HepG2 (cell line): ENCODE data around the gene FAM53B.

Experiments used
- CREM ChIP-seq, 2 experiments: sonication (generic) in 1 of 2; formaldehyde crosslinking in 1 of 2; IDR thresholded peaks; 2 replicates each; pipeline versions ENCODE4 v1.4.0 to v1.6.1; 2016 to 2020; ENCODE audit warnings: antibody characterized with exemption in 1 of 2, mild to moderate bottlenecking in 1 of 2, missing genetic modification reagents in 1 of 2
- GABPA ChIP-seq, 2 experiments: IDR thresholded peaks; 2 replicates each; pipeline ENCODE4 v1.6.1; 2011 to 2016; ENCODE audit warnings: low read depth in 2 of 2, low read length in 1 of 2, missing biosample characterization in 1 of 2, missing genetic modification characterization in 1 of 2
- KDM5A ChIP-seq: fragments of 200-600 bp; sonication (generic); IDR thresholded peaks from 2 replicates; pipeline ENCODE4 v1.7.0; 2018; ENCODE audit warnings: antibody characterized with exemption, mild to moderate bottlenecking, low read length, borderline replicate concordance
- MXI1 ChIP-seq: IDR thresholded peaks from 3 replicates; pipeline ENCODE4 v1.6.1; 2012; ENCODE audit warnings: low read depth, low read length, inconsistent platforms, borderline replicate concordance
- NFYB ChIP-seq: sonication (generic); formaldehyde crosslinking; IDR thresholded peaks from 2 replicates; pipeline ENCODE4 v1.4.0; 2020; ENCODE audit warnings: missing genetic modification reagents
- PHF8 ChIP-seq: sonication (generic); formaldehyde crosslinking; IDR thresholded peaks from 2 replicates; pipeline ENCODE4 v1.5.0; 2020; ENCODE audit warnings: missing genetic modification reagents
- RFX5 ChIP-seq: IDR thresholded peaks from 2 replicates; pipeline ENCODE4 v1.6.1; 2011; ENCODE audit warnings: low read depth, low read length, improper control_type of control experiment
- RXRA ChIP-seq: sonication (generic); formaldehyde crosslinking; IDR thresholded peaks from 2 replicates; pipeline ENCODE4 v1.5.1; 2020; ENCODE audit warnings: missing genetic modification reagents
- SRF ChIP-seq: IDR thresholded peaks from 2 replicates; pipeline ENCODE4 v1.6.1; 2011; ENCODE audit warnings: mild to moderate bottlenecking, low read depth, low read length, moderate library complexity
- TBL1XR1 ChIP-seq: fragments of 150-350 bp; IDR thresholded peaks from 2 replicates; pipeline ENCODE4 v1.6.1; 2014; ENCODE audit warnings: borderline replicate concordance, low read length; ENCODE audit not compliant: partially characterized antibody
- WIZ ChIP-seq: sonication (generic); formaldehyde crosslinking; IDR thresholded peaks from 2 replicates; pipeline ENCODE4 v1.5.1; 2020; ENCODE audit warnings: mild to moderate bottlenecking, missing genetic modification reagents
- ZFX ChIP-seq: sonication (generic); formaldehyde crosslinking; IDR thresholded peaks from 2 replicates; pipeline ENCODE4 v1.4.0; 2020; ENCODE audit warnings: mild to moderate bottlenecking, low read depth, missing genetic modification reagents, moderate library complexity
- ZNF24 ChIP-seq: fragments of 450-650 bp; IDR thresholded peaks from 2 replicates; pipeline ENCODE4 v1.6.1; 2017; ENCODE audit warnings: antibody characterized with exemption, mild to moderate bottlenecking
- TF ChIP-seq, protein P1 (sequence below): sonication (generic); formaldehyde crosslinking; IDR thresholded peaks from 2 replicates; pipeline ENCODE4 v1.5.0; 2020; ENCODE audit warnings: mild to moderate bottlenecking, missing genetic modification reagents, moderate library complexity

DNA sequence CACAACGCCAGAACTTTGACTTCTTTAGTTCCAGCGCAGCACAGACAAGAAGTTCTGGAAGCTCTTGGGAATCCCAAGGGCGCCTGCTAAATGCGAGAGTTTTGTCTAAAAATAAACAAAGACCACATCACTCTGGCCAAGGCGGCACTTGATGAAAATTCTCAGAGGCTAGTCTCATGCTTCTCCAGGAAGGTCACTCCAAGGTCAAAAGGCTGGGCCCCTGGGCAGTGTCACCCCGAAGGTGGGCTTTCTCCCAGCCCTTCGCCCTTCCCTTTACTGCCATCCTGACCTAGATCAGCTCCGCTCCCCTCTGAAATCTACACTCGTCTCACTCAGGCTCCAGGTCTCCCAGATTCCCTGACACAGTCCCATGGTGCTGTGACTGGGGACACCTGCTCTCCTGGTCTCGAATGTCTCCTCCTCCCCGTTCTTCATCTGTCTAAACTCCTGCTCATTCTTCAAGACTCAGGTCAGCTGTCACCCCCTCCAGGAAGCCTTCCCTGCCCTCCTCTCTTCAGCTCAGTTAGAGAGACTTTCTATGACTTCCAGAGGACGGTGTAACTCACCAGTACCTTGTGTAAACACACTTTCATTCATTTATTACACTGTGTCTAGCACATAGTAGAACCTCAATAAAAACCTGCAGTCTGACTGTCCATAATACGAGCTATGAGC lies 10.5 kb downstream of the FAM53B start:
- TF ChIP-seq NFYB (CRISPR knock-in tag) (no peak), SRF (no peak), KDM5A (no peak), PHF8 (CRISPR knock-in tag) (no peak), RXRA (CRISPR knock-in tag) (no peak), ZNF24 (no peak), ZFX (no peak), TBL1XR1 (no peak), MXI1 (no peak), RFX5 (no peak), CREM (IDR thresholded peaks at IDR 0.05) (no peak), CREM (CRISPR knock-in tag; IDR thresholded peaks at IDR 0.05) (no peak), GABPA (IDR thresholded peaks at IDR 0.05; ENCODE audit: low read depth, low read length) (no peak), GABPA (CRISPR knock-in tag; IDR thresholded peaks at IDR 0.05; ENCODE audit: low read depth) (no peak), WIZ (CRISPR knock-in tag) (no peak)
- TF ChIP-seq, protein P1, sequence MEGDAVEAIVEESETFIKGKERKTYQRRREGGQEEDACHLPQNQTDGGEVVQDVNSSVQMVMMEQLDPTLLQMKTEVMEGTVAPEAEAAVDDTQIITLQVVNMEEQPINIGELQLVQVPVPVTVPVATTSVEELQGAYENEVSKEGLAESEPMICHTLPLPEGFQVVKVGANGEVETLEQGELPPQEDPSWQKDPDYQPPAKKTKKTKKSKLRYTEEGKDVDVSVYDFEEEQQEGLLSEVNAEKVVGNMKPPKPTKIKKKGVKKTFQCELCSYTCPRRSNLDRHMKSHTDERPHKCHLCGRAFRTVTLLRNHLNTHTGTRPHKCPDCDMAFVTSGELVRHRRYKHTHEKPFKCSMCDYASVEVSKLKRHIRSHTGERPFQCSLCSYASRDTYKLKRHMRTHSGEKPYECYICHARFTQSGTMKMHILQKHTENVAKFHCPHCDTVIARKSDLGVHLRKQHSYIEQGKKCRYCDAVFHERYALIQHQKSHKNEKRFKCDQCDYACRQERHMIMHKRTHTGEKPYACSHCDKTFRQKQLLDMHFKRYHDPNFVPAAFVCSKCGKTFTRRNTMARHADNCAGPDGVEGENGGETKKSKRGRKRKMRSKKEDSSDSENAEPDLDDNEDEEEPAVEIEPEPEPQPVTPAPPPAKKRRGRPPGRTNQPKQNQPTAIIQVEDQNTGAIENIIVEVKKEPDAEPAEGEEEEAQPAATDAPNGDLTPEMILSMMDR (CRISPR knock-in tag) = no peak
